ENCODE results near the gene PLCB2.

DNA sequence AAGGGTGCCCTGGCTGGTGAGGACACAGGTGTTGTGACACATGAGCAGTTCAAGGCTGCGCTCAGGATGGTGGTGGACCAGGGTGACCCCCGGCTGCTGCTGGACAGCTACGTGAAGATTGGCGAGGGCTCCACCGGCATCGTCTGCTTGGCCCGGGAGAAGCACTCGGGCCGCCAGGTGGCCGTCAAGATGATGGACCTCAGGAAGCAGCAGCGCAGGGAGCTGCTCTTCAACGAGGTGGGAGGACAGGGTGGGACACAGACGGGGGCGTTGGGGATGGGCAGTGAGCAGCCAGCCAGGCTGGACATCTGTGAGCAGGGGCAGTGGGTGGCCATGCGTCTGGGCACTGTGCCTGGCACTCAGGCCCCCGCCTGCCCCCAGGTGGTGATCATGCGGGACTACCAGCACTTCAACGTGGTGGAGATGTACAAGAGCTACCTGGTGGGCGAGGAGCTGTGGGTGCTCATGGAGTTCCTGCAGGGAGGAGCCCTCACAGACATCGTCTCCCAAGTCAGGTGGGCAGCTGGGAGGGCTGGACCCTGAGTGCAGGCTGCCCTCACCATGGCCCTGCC lies 35.2 kb downstream of the PLCB2 start:
- no peak for TF ChIP-seq POLR2AphosphoS5 (IDR thresholded peaks at IDR 0.05; ENCODE audit: low read depth, low read length)
- TF ChIP-seq POLR2A (IDR thresholded peaks at IDR 0.05; ENCODE audit: low read depth, low read length) = no peak

Data from GM12892 (cell line).